UCSD-AML1 (cell line): Measurements from ENCODE around the gene BLVRA.
"Not testable (repeated sequence)": the region's sequence is repeated elsewhere in the genome, so short reads cannot be mapped to it uniquely, and the experiment has no call there.

Experiments
- DNase-seq: peaks from one replicate; lab custom pipeline; 2025; ENCODE audit not compliant: unreplicated experiment; lab: John Stamatoyannopoulos, UW

Gene BLVRA

GRCh38 chr7:43758029-43758821, at the start of gene BLVRA:
Gene BLVRA (plus strand): TSS chr7:43758680. CDS start chr7:43771159, 12,479 bp downstream.
- DNase-seq: peak; percentile 19

GRCh38 chr7:43711503-43711902, 47.0 kb upstream of the BLVRA start:
- no peak for DNase-seq

- DNase-seq: not testable (repeated sequence)
These were observed 42.5 kb upstream of the BLVRA start for GRCh38 chr7:43715966-43716365.

GRCh38 chr7:43716598-43716997, 41.9 kb upstream of the BLVRA start:
- DNase-seq: no peak

GRCh38 chr7:43721193-43721806, 37.2 kb upstream of the BLVRA start:
- DNase-seq: no peak

- DNase-seq: no peak
These were observed 35.5 kb upstream of the BLVRA start for GRCh38 chr7:43723007-43723341.

- no peak for DNase-seq
These were observed 33.2 kb upstream of the BLVRA start for GRCh38 chr7:43725251-43725650.

GRCh38 chr7:43726466-43726865, 32.0 kb upstream of the BLVRA start:
- no peak for DNase-seq

- no peak for DNase-seq
These were observed 31.5 kb upstream of the BLVRA start for GRCh38 chr7:43727003-43727402.

GRCh38 chr7:43727494-43727893, 31.0 kb upstream of the BLVRA start:
- no peak for DNase-seq

- peak; percentile 78 for DNase-seq
These were observed 29.1 kb upstream of the BLVRA start, which contains the start of gene COA1 for GRCh38 chr7:43729214-43729923. Gene COA1 (minus strand): TSS chr7:43729523. CDS start chr7:43648614, 80,909 bp downstream.

- no peak for DNase-seq
These were observed 28.6 kb upstream of the BLVRA start for GRCh38 chr7:43729924-43730248.

GRCh38 chr7:43731494-43731893, 27.0 kb upstream of the BLVRA start:
- DNase-seq: not testable (repeated sequence)

GRCh38 chr7:43734575-43735332, 23.7 kb upstream of the BLVRA start:
- not testable (repeated sequence) for DNase-seq

- DNase-seq: no peak
These were observed 23.1 kb upstream of the BLVRA start for GRCh38 chr7:43735403-43735801.

GRCh38 chr7:43735802-43736603, 22.5 kb upstream of the BLVRA start:
- no peak for DNase-seq

GRCh38 chr7:43737467-43738127, 20.9 kb upstream of the BLVRA start:
- no peak for DNase-seq

GRCh38 chr7:43742692-43743091, 15.8 kb upstream of the BLVRA start:
- DNase-seq: no peak

- no peak for DNase-seq
These were observed 11.0 kb upstream of the BLVRA start for GRCh38 chr7:43747328-43748105.
